Bone marrow (tissue), 2 donors: ENCODE measurements around the gene EYA2.
"Not testable (repeated sequence)": the region's sequence is repeated elsewhere in the genome, so short reads cannot be mapped to it uniquely, and the experiment has no call there.

Source experiments
- DNase-seq, 2 donors: peaks; one replicate each; lab custom pipeline; 2025; lab: John Stamatoyannopoulos, UW

Gene EYA2

DNA sequence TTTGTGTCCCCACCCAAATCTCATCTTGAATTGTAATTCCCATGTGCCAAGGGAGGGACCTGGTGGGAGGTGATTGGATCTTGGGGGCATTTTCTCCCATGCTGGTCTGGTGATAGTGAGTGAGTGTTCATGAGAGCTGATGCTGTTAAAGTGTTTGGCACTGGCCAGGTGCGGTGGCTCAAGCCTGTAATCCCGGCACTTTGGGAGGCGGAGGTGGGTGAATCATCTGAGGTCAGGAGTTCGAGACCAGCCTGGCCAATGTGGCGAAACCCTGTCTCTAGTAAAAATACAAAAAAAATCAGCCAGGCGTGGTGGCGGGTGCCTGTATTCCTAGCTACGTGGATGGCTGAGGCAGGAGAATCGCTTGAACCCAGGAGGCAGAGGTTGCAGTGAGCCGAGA is 37.8 kb downstream of the EYA2 start:
- DNase-seq: not testable (repeated sequence)

- DNase-seq: no peak
These were observed 38.5 kb downstream of the EYA2 start for GRCh38 chr20:46933150-46933549.

DNA sequence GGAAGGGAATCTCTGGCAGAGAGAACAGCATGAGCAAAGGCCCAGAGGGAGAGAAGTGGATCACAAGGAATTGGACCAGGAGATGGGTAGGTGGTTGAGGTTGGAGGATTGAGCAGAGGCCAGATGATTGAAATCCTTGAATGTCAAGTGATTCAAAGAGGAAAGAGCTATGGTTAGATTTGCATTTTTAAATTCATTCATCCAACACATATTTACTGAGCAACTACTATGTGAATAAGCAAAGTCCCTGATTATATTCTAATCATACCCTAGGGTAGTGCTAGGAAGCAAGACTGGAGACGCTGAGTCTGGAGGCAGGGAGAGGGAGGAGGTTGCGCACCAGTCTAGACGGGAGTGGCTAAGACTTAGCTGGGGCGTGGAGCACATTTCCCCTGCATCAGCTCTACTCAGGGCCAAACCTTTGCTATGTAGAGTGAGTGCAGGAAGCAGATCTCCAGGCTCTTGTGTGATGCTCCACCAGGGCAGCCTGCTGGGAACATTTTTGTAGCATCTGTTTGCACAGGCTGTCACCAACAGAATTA is 40.2 kb downstream of the EYA2 start:
- no peak for DNase-seq

- no peak for DNase-seq
These were observed 40.9 kb downstream of the EYA2 start for GRCh38 chr20:46935394-46936017.

DNA sequence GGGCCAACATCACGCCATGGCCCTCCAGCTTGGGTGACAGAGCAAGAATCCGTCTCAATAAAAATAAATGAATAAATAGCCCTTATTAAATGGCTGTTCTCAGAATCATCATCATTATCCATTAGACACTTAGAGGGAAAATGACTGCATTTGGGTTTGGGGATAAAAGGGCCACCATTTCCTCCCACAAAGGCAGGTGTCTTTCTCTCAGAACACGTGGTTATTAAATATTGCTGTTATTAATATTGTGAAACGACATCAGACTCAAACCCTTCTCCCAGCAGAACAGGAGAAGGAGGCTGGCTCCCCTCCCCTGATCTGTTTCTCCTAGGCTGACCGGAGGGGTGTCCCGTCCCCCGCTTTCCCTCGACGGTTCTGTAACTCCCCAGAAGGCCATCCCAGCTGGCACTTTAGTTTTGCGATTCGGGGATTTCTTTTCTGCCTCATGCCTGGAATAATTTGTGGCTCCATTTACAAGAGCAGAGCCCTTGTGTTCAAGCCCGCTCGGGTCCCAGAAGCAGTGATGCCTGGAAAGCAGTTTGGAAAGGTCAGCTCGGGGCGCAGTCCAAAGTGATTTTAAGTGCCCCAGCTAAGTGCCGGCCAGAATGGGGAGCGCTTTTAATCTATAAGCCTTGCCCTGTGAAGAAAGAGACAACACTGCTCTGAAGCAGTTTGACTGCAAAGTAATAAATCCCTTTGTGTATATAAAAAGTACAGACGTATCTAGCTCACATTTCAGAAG is 41.9 kb downstream of the EYA2 start:
- DNase-seq: no peak

DNA sequence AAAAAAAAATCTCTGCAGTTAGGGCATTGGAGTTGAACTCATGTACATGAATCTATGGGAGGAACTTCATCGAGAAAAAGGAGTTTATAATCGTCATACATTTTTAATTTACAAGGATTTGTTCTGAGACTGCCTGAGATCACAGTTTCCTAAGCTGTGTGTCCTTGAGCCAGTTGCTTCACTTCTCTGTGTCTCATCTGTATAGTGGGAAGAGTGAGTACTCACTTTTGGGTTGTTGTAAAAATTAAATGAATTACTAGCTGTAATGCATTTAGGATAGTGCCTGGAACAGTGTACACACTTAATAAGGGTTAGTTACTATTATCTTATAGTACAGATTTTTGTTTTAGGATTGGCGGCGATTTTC is 42.5 kb downstream of the EYA2 start:
- DNase-seq: no peak

GRCh38 chr20:46937533-46938226 is 43.0 kb downstream of the EYA2 start:
- no peak for DNase-seq

DNA sequence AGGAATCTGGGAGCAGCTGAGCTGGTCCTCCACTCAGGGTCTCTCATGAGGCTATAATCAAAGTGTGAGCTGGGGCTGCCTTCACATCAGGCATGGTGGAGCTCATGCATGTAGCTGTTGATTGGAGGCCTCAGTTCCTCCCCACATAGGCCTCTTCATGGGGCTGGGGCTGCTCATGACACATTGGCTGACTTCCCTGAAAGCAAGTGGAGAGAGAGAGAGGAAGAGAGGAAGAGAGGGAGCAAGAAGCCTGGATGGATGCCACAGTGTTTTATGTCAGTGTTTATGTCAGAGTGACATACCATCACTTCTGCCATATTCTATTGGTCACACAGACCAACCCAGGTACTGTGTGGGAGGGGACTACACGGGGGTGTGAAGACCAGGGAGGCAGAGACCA is 43.8 kb downstream of the EYA2 start:
- DNase-seq: no peak

GRCh38 chr20:46939031-46939965 is 44.7 kb downstream of the EYA2 start:
- no peak for DNase-seq

DNA sequence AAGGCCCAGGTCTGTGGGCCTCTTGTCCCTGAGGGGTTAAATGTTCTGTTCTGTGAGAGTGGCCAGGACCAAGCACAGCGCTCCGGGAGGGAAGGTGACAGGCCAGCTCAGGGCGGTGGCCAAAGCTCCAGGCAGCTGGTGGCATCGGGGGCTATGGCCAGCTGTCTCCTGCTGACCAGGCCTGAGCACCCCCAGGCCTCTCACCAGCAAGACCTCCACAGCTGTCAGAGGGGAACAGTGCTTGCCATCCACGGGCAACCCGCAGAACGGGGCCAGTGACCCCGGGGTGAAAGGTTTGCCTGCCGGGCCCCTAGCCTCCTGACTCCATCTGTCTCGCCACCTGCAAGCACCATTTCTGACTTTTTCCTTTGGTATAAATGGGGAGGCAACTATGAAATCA is 46.0 kb downstream of the EYA2 start:
- DNase-seq: no peak

GRCh38 chr20:46941404-46941803 is 46.8 kb downstream of the EYA2 start:
- DNase-seq: no peak

GRCh38 chr20:46943861-46944591 is 49.4 kb downstream of the EYA2 start:
- DNase-seq: no peak

GRCh38 chr20:46945465-46945864 is 50.8 kb downstream of the EYA2 start:
- DNase-seq: no peak

DNA sequence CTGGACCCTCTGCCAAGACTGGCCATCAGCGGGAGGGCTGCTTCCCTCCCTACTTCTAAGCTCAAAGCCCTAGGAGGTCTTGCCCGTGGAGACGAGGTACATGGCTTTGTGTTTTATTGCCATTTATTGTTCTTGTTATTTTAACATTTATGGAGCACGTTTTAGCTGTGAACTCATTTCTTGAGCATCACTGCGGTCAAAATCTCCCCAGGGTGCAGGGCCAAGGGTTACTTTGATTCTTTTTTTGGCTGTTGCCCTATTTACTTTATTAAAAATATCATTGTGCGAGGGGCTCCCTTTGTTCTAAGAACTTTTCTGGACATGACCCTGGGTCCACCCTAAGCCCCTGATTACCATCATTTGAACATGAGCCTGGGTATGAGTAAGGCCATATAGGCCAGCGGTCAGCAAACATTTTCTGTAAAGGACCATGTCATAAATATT is 51.6 kb downstream of the EYA2 start:
- DNase-seq: no peak

DNA sequence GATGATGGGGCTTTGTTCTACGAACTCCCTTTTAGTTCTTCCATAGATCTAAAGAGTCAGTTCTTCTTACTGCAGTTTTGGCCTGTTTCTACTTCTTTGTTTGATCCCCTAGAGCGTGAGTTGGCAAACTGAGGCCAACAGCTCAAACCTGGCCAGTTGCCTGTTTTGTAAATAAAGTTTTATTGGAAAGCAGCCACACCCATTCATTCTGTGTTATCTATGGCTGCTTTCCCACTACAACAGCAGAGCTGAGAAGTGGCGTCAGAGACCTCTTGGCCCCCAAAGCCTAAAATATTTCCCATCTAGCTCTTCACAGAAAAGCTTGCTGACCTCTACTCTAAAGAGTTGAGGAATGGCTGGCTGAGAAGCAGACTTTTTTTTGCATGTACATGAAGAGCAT is 52.2 kb downstream of the EYA2 start:
- DNase-seq: no peak

DNA sequence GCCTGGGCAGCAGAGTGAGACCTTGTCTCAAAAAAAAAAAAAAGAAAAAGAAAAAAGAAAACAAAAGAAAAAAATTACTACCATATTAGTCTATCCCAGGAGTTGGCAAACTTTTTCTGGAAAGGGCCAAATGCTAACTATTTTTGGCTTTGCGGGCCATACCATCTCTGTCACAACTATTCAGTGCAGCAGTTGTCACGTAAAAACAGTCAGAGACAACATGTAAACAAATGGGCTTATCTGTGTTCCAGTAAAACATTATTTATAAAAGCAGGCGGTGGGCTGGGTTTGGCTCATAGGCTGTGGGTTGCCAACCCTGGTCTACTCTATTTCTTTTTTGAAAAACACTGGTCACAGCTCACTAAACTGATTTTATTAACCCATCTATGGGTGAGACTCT is 53.4 kb downstream of the EYA2 start:
- DNase-seq: no peak

DNA sequence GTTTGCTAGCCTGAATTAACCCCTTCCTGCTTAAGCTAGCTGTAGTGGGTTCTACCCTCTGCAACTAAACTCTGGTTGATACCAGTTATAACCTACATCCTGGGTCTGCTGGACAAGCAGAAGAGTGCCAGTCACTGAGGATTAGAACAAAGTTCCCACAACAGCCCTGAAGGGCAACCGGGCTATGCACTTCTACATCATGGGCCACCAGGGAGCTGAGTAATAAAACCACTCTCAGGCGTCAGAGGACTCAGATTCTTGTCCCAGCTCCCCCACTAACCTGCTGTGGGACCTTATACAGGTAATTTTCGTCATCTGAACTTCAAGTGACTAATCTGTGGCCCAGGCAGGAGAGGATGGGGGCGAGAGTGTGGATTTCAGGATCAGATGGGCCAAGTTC is 56.8 kb downstream of the EYA2 start:
- no peak for DNase-seq

- no peak for DNase-seq
These were observed 57.3 kb downstream of the EYA2 start for GRCh38 chr20:46951840-46952497.

DNA sequence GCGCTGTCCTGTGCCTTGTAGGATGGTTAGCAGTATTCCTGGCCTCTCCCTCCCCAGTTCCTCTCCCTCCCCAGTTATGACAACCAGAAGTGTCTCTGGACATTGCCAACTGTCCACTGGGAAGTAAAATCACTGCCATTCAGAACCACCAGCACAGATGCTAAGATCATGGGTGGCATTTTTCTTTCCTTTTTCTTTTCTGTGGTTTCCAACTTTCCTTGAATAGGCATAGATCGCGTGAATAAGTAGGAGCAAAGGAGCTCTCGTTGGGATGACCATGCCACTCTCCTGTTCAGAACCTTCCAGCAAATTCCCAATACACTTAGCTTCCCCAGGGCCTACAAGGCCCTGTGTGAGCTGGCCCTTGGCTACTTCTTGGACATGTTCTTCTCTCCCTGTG is 59.0 kb downstream of the EYA2 start:
- DNase-seq: no peak

GRCh38 chr20:46954490-46955038 is 59.9 kb downstream of the EYA2 start:
- no peak for DNase-seq
